Umbilical cord (tissue), 2 donors: ENCODE data around the gene LIPC. TPM values are rescaled to one million over a fixed set of nuclear protein-coding genes. Genes with fewer than 3 reads are reported as not detected.

Experiments used
- DNase-seq: peaks from one replicate; pipeline ENCODE4 v3.0.0-alpha.2; 2015; ENCODE audit warnings: low spot score
- total RNA-seq: library from RNA; depleted of rRNA; stranded (reverse); fragments of >200 nt; gene quantifications from one replicate; pipeline ENCODE4 v1.2.3, GENCODE V29; 2014; ENCODE audit warnings: low replicate concordance; ENCODE audit not compliant: insufficient read depth

LIPC gene
- total RNA-seq, 1 donor from 2014 or later, result 2.9 TPM

DNA sequence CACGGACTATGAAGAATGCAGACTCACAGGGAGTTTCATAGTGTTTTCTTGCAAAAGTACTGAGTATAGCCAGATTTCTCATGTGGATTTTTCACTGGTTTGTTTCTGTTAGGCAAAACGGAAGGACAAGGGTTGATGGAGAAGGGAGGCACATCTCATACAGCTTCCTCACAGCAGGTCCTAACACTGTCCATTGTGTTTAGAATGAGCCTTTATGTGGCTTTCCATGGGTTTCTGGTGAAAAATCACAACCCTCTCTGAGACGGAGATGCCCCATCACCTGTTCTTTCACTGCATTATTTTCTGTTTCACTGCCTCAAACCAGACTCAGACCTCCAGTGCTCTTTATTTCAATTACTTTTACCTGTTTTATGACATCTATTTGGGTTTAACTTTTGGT lies 25.0 kb upstream of the LIPC start:
- no peak for DNase-seq

DNA sequence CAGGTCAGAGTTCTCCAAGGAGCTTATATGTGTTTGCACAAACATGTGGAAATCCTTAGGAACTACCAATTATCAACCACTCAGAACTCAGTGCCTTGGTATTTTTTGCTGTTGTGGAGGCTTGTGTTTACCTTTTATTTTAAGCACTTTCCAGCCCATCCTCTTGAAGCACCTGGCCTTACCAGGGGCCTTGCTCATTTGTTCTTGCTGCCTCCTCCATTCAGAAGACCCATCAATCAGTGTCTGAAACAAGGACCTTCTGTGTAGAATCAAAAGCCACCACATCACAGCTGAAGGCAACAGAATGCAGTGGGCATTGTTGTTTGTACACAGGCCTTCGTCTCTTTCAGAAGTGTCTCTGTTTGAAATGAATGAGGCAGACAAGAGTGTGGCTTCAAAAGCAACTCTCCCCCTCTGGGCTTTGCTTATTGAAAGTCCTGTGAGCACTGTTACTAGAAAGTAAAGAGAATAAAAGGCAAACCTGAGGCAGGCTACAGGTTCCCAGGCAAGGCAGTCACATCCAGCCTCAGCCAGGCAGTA lies 24.5 kb upstream of the LIPC start:
- no peak for DNase-seq

DNA sequence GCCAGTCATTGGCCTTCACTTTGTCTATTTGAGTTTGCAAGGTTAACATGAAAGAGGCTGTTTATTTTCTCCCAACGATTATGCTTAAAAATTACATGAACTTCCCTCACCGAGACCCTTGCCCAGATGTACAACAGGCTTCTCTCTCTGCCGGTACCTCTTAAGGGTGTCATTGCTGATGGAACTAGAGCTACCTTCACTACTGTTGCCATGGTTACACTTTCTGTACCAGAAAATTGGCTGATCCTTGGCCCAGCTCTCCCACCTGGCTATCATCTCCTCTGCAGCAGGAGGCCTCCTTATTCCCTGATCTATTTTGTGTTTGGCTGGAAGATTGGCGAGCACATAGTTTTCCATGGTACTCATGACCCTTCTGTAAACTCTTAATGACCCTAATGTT lies 24.0 kb upstream of the LIPC start:
- no peak for DNase-seq

DNA sequence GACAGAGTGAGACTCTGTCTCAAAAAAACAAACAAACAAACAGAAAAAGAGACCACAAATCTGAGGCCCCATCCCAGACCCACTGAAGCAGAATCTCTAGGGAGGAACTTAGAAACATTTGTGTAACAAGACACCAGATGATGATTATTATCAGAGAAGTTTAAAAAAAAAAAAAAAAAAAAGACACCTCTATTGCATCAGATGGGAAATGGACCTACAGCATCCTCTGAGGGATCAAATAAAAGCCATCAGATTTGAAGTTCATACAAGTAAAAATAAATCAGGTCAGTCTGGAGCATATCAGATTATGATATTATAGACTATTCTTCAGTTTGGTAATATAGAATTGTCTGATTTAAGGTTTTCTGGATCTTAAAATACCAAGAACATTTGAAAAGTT lies 21.9 kb upstream of the LIPC start:
- no peak for DNase-seq

DNA sequence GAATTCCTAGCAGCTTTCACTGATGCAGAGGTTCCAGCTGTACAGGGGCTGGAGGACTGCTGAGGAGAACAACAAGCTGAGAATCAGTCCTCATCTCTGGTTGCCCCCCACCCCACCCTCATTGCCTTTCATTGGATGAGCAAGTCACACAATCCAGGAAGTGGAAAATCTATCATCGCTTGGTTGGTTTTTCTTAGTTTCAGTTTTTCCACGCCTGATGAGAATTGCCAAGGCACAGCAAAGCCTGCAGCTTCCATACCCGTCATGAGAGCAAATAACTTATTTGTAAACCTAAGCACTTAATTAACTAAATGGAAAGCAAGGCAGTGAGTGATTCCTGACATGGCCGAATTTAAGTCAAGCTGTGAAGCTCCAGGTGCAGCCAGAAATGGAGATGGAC lies 21.4 kb upstream of the LIPC start:
- DNase-seq, result peak; percentile 78

DNA sequence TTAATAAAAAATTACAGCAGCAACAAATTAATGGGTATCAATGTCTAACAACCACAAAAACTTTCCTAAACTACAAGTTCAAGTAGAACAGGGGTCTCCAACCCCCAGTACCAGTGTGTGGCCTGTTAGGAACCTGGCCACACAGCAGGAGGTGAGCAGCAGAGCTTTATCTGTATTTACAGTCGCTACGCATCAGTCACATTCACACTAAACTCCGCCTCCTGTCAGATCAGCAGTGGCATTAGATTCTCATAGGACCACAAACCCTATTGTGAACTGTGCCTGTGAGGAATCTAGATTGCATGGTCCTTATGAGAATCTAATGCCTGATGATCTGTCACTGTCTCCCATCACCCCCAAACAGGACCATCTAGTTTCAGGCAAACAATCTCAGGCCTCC lies 18.5 kb upstream of the LIPC start:
- no peak for DNase-seq

DNA sequence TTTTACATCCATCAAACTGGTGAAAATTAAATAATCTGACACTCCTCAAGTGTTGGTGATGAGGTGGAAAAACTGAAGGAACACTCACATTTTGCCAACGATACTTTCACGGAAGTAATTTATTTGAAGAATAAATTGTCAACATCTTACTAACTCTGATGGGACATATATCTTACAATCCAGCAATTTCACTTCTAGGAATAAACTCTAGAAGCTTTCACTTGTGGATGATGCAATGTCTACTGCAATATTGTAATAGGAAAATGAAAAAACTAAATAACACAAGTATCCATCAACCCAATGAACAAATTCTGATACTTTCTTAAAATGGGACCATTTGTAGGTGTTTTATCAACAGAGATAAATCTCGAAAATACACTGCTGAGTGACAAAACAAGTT lies 16.2 kb upstream of the LIPC start:
- DNase-seq, result no peak

DNA sequence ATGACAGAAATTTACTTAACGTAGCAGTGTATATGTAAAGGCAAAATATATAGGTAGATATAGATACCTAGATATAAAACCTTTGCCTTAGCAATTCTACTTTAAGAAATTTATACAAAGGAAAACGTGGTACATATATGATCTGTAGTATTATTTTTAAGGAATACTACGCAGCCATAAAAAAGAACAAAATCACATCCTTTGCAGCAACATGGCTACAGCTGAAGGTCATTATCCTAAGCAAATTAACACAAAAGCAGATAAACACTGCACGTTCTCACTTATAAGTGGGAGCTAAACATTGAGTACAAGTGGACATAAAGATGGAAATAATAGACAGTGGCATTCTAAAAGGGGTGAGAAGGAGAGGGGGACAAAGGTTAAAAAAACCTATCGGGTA lies 14.8 kb upstream of the LIPC start:
- no peak for DNase-seq

DNA sequence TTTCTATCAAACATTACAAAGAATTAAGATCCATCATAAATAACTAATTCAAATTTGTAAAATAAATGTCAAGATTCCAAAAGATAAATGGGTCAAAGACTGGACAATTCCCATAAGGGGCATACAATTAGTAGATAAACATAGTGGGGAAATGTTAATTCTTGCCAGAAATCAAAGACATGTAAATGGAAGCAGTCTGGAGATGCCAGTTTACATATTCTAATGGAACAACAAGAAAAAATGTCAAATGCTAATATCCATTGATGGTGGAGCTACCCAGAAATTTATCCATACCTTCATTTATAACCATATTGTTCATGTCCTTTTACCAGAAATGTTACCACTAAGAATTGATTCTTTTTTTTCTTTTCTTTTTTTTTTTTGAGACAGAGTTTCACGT lies 13.7 kb upstream of the LIPC start:
- no peak for DNase-seq

DNA sequence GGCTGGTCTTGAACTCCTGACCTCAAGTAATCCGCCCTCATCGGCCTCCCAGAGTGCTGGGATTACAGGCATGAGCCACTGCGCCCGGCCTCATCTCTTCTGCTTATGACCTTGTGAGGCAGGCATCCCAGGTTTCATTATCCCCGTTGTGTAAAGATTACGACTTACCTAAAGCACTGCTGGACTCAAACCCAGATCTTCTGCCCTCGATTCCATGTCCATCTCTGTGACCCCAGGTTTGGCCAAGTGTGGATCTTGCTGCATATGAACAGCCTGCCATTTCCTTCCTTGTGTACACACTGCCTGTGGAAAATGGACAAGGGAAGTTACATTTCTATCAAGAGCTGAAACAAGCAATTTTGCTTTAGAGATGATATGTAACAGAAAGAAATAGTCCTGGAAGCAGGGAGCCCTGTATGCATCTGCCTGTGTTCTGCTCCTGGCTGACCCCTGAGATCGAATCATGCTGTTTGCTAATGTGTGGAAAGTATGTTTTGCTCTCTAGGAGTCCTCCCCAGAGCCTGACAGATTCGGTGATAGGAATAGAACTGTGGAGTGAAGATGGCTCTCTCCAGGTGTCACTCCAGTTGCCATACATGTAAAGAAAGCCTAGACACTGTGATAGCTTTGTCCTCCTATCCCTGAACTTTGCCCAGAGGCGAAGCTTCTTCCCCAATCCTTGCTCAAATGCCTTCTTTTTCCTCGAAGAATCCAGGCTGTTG lies 11.8 kb upstream of the LIPC start:
- DNase-seq, result no peak

DNA sequence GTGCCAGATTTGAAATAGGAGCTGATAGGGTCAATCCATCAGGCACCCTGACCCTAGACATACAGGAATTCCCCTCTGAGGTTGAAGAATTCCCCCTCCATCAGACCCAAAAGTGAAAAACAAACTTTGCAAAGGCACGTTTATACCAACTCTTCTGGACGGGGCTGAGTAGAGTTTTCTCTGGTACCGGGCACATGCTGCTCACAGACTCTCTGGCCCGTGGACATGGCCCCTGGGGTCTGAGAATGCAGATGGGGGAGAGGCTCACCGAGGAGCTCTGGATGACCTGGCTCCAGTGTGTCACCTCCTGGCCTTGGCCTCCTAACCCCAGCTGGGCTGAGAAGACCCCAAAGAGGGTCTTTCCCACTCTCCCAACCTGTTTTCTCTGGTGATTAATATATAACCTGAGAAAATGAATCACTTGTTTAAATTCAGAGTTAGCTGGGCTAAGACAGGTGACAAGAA lies 11.2 kb upstream of the LIPC start:
- no peak for DNase-seq

DNA sequence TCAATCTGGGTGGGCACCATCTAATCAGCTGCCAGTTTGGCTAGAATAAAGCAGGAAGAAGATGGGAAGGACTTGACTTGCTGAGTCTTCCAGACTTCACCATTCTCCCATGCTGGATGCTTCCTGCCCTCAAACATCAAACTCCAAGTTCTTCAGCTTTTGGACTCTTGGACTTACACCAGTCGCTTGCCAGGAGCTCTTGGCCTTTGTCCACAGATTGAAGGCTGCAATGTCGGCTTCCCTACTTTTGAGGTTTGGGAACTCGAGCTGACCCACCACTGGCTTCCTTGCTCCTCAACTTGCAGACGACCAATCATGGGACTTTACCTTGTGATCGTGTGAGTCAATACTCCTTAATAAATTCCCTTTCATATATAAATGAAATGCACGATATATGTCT lies 8.6 kb upstream of the LIPC start:
- no peak for DNase-seq

DNA sequence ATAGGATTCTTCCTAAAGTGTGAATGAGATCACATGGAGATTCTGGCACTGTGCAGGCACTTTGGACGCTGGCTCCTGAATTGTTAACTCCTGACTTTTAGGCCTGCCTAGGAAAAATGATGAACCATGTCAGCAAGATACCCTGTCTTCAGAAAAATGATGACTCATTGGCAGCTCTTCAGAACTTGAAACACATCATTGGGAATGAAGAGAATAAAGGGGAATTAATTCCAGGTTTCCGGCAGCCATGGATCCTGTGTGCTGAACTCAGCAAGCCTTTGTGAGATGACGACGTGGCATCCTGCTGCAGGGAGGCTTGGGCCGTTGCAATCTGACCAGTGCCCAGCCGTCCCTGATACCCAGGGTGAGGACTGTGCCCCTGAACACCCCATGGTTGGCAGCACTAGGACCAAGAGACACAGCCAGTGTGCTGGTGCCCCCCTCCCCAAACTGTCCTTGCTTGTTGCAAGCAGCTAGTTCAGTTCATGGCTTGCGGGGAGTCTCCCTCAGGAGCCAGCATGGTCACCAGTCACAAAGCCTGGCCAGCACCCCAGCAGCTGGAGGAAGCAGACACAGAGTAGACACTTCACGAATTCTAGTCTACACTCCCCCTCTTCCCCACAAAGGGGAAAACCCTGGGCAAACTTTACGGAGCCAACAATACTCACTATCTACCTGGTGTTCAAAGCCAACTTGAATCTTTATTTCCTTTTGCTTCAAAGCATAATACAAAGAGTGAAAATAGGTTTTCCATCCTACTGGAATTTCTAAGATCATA lies 7.8 kb upstream of the LIPC start:
- DNase-seq, result no peak

DNA sequence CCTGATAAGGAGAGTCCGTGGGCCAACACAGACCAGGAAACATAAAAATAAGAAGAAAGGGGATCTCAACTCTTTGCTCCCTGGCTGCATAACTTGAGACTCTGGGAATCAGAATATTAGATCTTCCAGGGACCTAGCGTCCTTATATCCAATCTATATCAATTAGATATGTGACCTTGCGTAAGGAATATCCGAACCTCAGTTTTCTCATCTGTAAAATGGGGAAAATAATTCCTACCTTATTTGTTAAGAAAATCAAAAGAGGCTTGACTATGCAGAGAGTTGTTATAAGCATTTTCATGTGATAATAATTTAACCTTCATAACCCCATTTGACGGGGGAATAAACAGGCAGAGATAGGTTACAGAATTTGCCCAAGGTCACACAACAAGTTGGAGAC lies 7.1 kb upstream of the LIPC start:
- DNase-seq, result no peak

DNA sequence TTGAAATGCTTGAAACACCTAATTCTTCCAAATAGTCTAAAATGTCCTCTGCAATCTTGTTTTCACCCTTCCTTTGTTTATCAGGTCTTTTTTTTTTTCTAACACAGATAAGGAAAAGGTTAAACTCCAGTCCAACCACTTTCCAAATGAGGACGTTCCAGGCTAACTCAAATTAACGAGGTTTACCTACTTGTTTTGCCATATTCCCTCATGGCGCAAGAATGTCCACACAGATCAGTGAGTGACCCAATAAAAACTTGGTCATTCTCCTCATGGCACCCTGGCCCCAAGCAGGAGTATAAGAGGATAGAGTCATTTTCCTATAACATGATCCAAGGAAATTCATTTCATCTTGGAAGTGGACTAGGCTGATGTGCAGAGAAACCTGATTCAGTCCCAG lies 6.6 kb upstream of the LIPC start:
- no peak for DNase-seq

DNA sequence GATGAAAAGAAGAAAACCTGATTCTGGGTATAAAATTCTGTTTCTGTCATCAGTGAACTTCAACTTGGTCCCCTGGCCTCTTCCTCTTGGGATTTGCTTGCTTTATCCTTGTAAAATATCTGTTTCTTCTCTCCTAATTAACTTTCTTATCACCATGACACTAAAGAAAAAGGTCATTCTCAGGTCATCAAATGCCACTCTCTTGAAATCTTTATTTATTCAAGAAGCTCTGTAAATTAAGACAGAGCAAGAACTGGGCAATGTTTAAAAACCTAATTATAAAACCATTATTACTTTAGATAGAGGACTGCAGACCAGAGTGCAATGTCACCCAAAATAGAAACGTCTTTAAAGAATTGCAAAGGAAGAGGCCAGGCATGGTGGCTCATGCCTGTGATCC lies 6.0 kb upstream of the LIPC start:
- no peak for DNase-seq

DNA sequence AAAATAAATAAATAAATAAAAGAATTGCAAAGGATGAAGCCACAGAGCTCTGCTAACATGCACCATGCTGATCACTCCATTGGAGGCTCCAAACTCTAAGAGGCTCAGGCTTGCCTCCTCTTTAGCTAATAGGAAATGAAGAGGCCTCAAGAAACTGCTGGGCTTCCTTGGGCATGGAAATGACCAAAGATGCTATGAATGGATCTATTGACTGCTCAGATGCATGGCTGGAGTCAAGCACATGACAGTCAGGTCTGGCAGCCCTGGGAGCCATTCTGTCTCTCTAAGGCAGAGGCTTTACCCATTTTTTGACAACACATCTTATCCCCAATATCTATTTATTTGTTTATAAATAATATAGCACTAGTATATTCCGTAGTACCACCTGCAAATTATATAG lies 5.3 kb upstream of the LIPC start:
- no peak for DNase-seq

DNA sequence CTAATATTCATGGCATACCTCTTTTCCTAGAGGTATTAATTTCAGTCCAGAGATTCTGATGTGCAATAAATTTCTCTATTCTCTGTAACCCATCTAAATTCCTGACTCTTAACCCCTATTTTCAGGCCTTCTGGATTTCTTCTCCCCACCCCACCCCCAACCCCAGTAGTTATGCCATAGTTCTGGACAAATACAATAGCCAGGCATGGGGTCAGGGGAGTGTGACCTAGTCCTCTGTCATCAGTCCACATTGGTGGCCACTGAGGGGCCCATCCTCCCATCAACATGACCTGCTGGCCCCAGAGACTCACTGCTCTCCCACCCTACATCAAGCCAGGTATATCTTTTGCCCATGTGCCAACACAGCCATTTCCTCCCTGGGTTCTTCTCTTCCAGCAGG lies 3.8 kb upstream of the LIPC start:
- DNase-seq, result no peak

DNA sequence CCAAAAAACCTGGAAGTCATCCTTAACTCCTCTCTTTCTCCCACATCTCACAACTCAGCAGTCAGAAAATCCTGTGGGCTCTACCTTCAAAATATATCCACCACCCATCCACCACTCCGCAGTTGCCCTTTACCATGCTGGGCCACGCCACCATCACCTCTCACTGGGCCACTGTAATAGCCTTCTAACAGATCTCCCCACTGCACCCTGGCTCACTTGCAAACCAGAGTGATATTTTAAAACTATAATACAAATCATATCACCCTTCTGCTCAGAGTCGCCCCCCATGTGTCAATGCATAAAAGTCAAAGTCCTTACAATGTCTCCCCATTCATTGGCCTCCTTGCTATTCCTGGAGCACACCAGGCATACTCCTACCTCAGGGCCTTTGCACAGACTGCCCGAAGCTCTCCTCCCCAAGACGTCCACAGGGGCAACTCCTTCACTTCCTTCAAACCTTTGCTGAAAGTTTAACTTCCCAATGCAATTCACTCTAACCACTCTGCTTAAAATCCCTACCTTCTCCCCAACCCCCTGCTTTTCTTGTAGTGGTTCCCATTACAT lies 1.5 kb upstream of the LIPC start:
- DNase-seq, result no peak

DNA sequence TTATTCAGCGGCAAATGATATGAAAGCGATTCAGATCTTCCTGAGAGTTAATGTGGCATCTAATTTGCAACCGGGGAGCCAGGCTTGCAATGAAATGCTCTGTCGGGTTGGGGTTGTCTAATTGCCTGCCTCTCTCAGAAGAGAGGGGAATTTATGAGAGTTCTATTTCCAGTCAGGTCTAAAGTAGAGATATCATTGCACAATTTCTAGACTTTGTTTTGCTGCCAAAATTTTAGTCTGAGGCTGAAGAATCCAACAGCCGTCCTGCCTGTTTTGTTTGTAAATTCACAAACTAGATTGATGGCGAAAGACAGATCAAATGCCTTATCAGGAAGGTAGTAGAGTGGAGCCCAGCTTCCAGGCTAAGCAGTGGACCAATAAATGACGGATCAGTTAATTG lies 610 bp downstream of the LIPC start:
- peak; percentile 85 for DNase-seq

DNA sequence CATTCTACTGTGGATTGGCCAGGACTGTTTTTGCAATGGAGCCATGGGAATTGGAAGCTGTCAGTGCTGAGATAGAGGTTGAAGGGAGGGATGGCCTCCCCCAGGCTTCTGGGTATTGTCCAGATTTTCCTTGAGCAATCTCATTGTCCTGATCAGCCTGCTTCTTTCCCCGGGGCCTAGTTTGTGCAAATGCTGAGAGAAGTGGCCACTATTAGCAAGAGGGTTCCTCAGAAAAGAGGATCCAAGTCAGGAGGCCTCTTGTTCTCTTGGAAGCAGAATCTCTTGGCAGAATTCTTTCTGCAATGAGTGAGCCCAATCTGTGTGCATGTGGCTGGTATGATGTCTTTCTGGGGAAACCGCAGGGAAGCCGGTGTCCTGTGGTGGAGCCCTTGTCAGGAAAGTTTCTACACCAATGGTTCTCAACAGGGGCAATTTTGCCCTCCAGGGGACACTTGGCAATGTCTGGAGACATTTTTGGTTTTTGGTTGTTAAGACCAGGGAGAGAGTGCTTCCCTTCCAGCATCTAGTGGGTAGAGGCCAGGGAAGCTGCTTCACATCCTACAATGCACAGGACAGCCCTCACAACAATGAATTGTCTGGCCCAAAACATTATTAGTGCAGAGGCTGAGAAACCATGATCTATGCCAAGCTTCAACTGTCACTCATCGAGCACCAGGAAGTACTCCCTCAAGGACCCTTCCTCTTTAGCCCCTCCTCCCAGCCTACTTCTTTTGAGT lies 2.0 kb downstream of the LIPC start:
- DNase-seq, result no peak

DNA sequence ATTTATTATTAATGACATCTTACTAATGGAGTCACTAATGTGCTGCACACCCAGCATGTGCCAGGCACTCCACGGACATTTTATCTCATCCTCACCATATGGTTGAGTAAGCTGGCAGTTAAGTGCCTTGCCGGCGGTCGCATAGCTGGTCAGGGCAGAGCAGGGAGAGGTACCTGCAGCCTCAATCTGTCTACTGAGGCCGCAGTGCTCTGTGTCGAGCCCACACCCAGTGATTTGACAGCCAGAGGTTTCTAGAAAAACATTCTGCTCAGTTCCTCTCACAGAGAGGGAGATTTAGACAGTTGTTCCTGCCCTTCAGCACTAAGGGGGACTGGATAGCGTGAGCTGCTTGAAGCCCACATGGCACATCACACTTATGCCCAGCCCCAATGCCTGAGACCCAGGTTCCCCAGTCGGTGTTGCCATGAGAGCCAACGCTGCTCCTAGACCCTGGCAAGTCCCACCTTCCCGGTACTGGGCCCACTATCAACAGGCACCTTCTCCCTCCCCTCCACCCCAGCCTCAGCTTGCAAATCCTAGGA lies 2.6 kb downstream of the LIPC start:
- no peak for DNase-seq
